ENCODE results near the gene AUTS2. TPM values are rescaled to one million over a fixed set of nuclear protein-coding genes. Genes with fewer than 3 reads are reported as not detected.

AUTS2 gene
- total RNA-seq, 2 donors from 2014 or later = 0.53 to 2.2 TPM

DNA sequence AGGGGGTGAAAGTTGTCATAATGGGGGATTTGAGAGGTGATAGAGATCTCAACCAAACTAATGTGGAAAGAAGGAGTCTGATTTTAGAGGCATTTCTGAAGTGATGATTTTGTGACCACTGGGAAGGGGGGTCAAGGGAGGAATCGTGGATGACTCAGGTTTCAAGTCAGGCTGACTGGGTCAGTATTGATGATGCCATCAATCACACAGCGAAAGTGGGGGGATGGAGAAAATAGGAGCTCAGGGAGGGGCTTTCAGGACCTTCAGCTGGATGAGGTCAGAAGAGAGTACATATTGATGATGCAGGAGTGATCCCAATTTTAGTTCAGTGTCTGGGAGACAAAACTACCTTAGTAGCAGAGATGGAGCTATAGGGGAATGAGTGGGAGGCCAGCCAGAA lies 852.5 kb downstream of the AUTS2 start:
- Mint-ChIP-seq H3K36me3 (no peaks in the 10 kb centered on the region), H3K9me3 (peaks cover 5 to 9% of the 10 kb centered on the region in 2 donors), H3K27ac (peak overlapping the region in 1 of 2 donors; percentile 39)
- DNase-seq (ENCODE audit: low spot score in 2 of 2) = no peak
- no peak for ATAC-seq

- ATAC-seq (no peak), DNase-seq (ENCODE audit: low spot score in 2 of 2) (no peak)
- H3K9me3 Mint-ChIP-seq = no peaks in the 10 kb centered on the region
- no peak overlapping the region for H3K27ac Mint-ChIP-seq
- H3K36me3 Mint-ChIP-seq = no peaks in the 10 kb centered on the region
These were observed 857.6 kb downstream of the AUTS2 start for GRCh38 chr7:70455925-70456324.

DNA sequence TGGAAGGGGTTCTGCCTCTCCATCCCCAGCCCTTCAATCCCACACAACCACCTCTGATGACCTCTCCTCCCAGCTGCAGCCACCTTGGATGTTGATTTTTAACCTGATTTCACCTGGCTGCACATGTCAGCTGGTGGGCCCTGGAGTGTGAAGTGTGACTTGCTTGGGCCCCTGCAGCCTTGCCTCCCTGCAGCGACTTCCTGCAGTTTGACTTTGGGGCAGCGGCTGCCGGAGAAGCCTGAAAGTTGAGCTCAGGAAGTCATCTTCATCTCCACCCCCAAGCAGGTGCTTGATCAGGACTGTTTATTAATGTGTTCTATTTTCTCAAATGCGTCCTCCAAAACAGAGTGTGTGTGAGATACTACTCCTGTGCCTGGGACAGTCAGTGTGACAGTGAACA lies 858.4 kb downstream of the AUTS2 start:
- Mint-ChIP-seq H3K9me3 (peaks cover 0 to 3% of the 10 kb centered on the region in 2 donors), H3K27ac (peak overlapping the region in 1 of 2 donors; percentile 41), H3K36me3 (no peaks in the 10 kb centered on the region)
- DNase-seq (ENCODE audit: low spot score in 2 of 2) (no peak), ATAC-seq (no peak)

- ATAC-seq = no peak
- H3K27ac Mint-ChIP-seq = peak overlapping the region in 1 of 2 donors; percentile 41
- peaks cover 0 to 3% of the 10 kb centered on the region in 2 donors for H3K9me3 Mint-ChIP-seq
- no peaks in the 10 kb centered on the region for H3K36me3 Mint-ChIP-seq
- no peak for DNase-seq (ENCODE audit: low spot score in 2 of 2)
These were observed 859.2 kb downstream of the AUTS2 start for GRCh38 chr7:70457482-70457881.

DNA sequence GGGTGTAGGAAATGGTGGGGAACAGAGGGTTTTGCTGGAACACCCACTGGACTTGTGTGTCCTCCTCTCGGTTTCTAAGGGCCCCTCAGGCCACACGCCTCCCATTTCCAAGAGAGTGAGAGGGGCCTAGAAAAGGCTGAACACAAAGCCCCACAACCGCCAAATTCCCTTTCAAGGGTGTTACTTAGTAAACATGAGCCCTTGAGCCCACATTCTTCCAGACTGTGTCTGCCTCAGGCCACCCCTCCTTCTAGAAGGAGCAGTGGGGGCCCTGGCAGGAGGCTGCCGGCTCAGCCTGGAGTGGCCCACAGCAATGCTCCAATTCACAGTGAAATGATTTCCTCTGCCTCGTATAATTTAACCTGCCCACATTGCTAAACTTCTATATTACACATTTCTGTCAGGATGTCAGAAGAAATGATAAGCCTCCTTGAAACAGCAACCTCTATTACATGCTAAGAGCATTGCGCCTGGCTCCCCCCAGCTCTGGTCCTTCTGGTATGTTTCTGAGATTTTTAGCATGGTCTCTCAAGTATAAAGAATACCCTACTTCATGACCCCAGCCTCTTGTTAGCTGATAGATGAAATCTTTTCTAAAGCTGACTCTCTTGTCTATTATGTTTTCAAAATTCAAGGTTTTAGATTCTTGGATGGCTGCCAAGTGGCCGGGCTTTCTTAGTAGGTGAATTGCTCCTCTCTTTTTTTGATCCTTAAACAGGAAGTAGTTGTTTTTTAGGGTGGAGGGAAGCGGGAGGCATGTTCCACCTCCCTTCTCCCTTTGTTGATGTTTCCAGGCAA lies 859.8 kb downstream of the AUTS2 start:
- Mint-ChIP-seq H3K9me3 (peaks cover 0 to 3% of the 10 kb centered on the region in 2 donors), H3K27ac (no peak overlapping the region), H3K36me3 (no peaks in the 10 kb centered on the region)
- DNase-seq (ENCODE audit: low spot score in 2 of 2) = no peak
- no peak for ATAC-seq

GRCh38 chr7:70458745-70459144 lies 860.5 kb downstream of the AUTS2 start:
- DNase-seq (ENCODE audit: low spot score in 2 of 2) = no peak
- no peak for ATAC-seq
- peaks cover 0 to 3% of the 10 kb centered on the region in 2 donors for H3K9me3 Mint-ChIP-seq
- H3K27ac Mint-ChIP-seq = no peak overlapping the region
- H3K36me3 Mint-ChIP-seq = no peaks in the 10 kb centered on the region

GRCh38 chr7:70459546-70459945 lies 861.3 kb downstream of the AUTS2 start:
- ATAC-seq (no peak), DNase-seq (ENCODE audit: low spot score in 2 of 2) (no peak)
- Mint-ChIP-seq H3K9me3 (peaks cover 0 to 3% of the 10 kb centered on the region in 2 donors), H3K27ac (no peak overlapping the region), H3K36me3 (no peaks in the 10 kb centered on the region)

DNA sequence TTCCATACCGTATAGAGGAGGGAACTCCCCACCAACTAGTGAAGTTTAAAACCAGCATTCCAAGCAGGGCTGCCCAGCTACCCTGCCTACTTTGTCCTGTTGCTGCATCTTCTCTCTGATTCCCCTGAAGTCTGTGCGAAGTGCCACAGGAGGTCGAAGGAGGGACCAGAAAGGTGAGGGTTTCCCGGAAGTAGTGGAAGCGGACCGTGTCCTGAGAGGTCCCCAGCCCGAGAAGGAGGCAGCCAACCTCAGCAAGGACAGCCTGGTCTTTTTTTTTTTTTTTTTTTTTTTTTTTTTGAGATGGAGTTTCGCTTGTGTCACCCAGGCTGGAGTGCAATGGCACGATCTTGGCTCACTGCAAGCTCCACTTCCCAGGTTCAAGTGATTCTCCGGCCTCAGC lies 861.8 kb downstream of the AUTS2 start:
- peaks cover 0 to 3% of the 10 kb centered on the region in 2 donors for H3K9me3 Mint-ChIP-seq
- H3K27ac Mint-ChIP-seq = no peak overlapping the region
- DNase-seq (ENCODE audit: low spot score in 2 of 2) (no peak), ATAC-seq (no peak)
- no peaks in the 10 kb centered on the region for H3K36me3 Mint-ChIP-seq

DNA sequence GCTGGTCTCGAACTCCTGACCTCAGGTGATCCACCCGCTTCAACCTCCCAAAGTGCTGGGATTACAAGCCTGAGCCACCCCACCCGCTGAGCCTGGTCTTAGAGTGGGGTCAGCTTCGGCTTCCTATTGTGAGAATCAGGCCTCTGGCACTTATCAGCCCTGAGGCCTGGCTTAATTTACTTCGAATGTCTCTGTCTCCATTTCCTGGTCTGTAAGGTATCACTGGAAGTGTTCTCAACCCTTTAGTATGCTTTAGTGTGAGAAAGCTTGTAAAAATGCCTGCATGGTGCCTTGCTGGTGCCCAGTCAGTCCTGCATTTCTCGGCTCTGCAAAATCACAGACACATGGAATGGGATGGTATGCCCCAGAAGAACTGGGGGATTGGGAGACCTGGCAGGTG lies 862.3 kb downstream of the AUTS2 start:
- no peaks in the 10 kb centered on the region for H3K36me3 Mint-ChIP-seq
- peaks cover 0 to 3% of the 10 kb centered on the region in 2 donors for H3K9me3 Mint-ChIP-seq
- ATAC-seq = no peak
- no peak for DNase-seq (ENCODE audit: low spot score in 2 of 2)
- no peak overlapping the region for H3K27ac Mint-ChIP-seq

- Mint-ChIP-seq H3K9me3 (peaks cover 0 to 15% of the 10 kb centered on the region in 2 donors), H3K36me3 (peaks cover 0 to 6% of the 10 kb centered on the region in 2 donors), H3K27ac (no peak overlapping the region)
- ATAC-seq (no peak), DNase-seq (ENCODE audit: low spot score in 2 of 2) (no peak)
These were observed 865.2 kb downstream of the AUTS2 start for GRCh38 chr7:70463352-70463938.

- Mint-ChIP-seq H3K9me3 (peaks cover 0 to 18% of the 10 kb centered on the region in 2 donors), H3K27ac (peak overlapping the region in 1 of 2 donors; percentile 11), H3K36me3 (peaks cover 0 to 6% of the 10 kb centered on the region in 2 donors)
- ATAC-seq (no peak), DNase-seq (ENCODE audit: low spot score in 2 of 2) (no peak)
These were observed 868.6 kb downstream of the AUTS2 start for GRCh38 chr7:70466725-70467364.

- ATAC-seq (no peak), DNase-seq (ENCODE audit: low spot score in 2 of 2) (no peak)
- Mint-ChIP-seq H3K9me3 (peaks cover 0 to 20% of the 10 kb centered on the region in 2 donors), H3K27ac (no peak overlapping the region), H3K36me3 (peaks cover 0 to 6% of the 10 kb centered on the region in 2 donors)
These were observed 872.5 kb downstream of the AUTS2 start for GRCh38 chr7:70470746-70471145.

- peaks cover 0 to 15% of the 10 kb centered on the region in 2 donors for H3K9me3 Mint-ChIP-seq
- no peak for DNase-seq (ENCODE audit: low spot score in 2 of 2)
- ATAC-seq = no peak
- H3K27ac Mint-ChIP-seq = no peak overlapping the region
- peaks cover 0 to 5% of the 10 kb centered on the region in 2 donors for H3K36me3 Mint-ChIP-seq
These were observed 874.4 kb downstream of the AUTS2 start for GRCh38 chr7:70472601-70473237.

- ATAC-seq (no peak), DNase-seq (ENCODE audit: low spot score in 2 of 2) (no peak)
- no peak overlapping the region for H3K27ac Mint-ChIP-seq
- H3K9me3 Mint-ChIP-seq = peaks cover 0 to 3% of the 10 kb centered on the region in 2 donors
- no peaks in the 10 kb centered on the region for H3K36me3 Mint-ChIP-seq
These were observed 876.5 kb downstream of the AUTS2 start for GRCh38 chr7:70474639-70475234.

DNA sequence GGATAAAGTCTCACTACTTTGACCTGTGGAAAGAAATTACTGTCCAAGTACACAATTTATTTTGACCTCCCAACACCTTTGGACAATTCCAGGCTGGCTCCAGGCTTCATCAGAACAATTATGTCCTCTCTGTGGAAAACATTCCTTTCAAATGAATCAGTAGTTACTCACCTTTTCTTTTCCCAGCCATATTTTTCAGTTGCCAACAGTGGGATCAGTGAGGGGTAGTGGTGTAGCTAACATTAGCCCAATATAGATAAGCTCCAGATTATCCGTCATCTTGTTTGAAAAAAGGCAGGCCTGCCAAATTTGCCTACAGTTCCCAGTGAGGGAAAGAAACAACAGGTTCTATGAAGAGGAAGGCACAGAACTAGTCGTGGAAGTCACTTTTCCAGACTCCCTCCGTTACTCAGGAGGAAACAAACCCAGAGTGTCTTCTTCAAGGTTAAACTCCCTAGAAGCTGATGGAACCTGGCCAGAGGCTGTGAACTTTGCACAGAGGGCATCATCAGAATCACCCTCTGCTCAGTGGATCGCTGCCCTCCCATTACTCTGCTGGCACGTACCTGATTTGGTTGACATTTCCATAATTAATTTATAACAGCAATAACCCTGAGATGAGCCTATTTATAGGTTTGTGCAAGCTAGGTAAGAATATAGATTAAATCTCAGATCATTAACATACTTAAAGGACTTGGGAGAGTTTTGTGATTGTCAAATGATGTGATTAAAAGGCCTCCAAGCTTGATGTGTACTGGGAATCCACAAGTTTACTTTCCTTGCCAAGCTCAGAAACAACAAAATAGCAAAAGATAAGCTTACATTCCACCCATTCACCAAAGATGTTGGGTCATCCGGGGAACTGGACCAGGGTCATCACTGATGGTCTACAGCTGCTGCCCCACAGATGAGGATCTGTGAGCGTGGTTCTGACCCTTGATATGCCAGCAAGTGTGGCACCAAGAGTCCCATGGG lies 879.0 kb downstream of the AUTS2 start:
- Mint-ChIP-seq H3K27ac (no peak overlapping the region), H3K9me3 (peaks cover 5 to 8% of the 10 kb centered on the region in 2 donors), H3K36me3 (no peaks in the 10 kb centered on the region)
- ATAC-seq (no peak), DNase-seq (ENCODE audit: low spot score in 2 of 2) (no peak)

Measured in activated naive CD4-positive, alpha-beta T cell treated with anti-CD3 and anti-CD28 coated beads, Interleukin-2, amount 50 U/mL, for 72 hours (primary cell).